B cell (primary cell): Measurements from ENCODE around the gene RBM23.

Experiments used
- CTCF ChIP-seq: fragments of 200-600 bp; IDR thresholded peaks from one replicate; pipeline ENCODE4 v1.8.0; 2022; ENCODE audit warnings: antibody characterized with exemption, mild to moderate bottlenecking
- EZH2 ChIP-seq: IDR thresholded peaks from 2 replicates; pipeline ENCODE4 v1.6.1; 2012; ENCODE audit warnings: borderline replicate concordance, low read depth, mild to moderate bottlenecking, moderate library complexity, low read length; ENCODE audit not compliant: insufficient read depth, poor library complexity, severe bottlenecking

GRCh38 chr14:22886500-22887259 lies 32.3 kb downstream of the RBM23 start:
- peak; percentile 42 for TF ChIP-seq CTCF
- no peak for TF ChIP-seq EZH2
